GM15510 (cell line): ENCODE data around the gene CRCP.
A peak's percentile ranks its signal among the peaks of the same experiment; 100 is the strongest.

ENCODE experiments used
- POLR2A ChIP-seq: IDR thresholded peaks from 3 replicates; pipeline ENCODE4 v1.6.1; 2011; ENCODE audit warnings: borderline replicate concordance; ENCODE audit not compliant: insufficient read length; ENCODE audit errors: extremely low read depth

The CRCP gene

DNA sequence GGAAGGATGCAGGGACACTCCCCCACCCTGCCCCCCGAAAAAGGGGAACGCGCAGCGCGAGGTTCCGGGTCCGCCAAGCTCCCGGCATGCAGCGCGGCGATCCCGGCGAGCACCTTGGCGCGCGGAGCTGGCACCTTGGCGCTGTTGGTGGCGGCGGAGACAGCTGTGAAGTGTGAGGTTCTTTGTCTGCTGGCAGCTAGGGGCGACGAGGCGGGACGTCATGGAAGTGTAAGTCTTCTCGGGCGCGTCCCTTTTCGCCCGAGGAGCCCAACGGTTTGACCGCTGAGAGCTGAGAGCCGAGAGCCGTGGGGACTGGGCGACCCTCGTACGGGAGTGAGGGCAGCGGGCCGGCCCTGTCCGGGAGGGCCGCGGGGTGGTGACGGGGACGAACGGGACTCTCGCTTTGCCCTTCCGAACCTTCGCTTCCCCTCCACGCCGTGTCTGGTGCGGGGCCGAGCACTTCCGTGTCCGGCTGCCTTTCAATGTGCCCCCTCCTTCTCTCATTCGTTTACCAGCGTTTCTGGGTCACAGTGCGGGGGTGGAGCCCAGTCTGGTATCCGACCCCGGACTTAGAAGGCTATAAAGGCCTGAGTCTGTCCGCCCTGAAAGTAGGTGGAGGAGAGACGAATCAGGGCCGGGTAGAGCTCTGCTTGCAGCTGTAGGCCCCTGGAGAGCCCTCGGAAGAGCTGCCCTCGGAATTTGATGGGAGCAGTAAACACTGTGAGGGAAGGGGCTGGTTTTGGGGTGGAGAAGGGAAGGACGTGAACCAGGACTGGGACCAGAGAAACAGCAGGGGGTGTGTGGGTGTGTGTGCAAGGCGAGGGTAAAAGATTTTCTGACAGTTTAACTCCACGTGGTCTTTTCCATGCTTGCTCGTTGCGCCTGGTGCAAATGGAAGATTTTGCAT is at the start of gene CRCP:
CRCP (plus strand) TSS at position 105 of the 907 bp plus-strand sequence; CDS start at position 221, 116 bp downstream.
- TF ChIP-seq POLR2A: peak; percentile 92

DNA sequence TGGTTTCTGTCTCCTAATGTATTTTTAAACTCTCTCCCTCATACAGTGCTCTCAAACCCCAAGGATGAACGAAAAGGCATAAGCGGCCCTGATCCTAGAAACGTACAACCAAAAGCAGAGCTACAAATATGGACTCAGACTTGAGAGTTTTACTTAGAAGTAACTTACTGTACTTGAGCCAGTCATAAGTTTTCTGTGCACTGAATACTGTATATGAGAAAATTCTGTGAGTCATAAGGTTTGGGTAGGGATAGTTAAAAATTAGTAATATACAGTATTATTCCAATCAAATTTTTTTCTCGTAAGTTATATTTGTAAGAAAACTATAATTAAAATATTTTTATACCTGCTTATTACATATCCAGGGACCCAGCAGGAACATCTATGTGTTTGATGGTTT is 44.9 kb upstream of the CRCP start:
- no peak for TF ChIP-seq POLR2A

DNA sequence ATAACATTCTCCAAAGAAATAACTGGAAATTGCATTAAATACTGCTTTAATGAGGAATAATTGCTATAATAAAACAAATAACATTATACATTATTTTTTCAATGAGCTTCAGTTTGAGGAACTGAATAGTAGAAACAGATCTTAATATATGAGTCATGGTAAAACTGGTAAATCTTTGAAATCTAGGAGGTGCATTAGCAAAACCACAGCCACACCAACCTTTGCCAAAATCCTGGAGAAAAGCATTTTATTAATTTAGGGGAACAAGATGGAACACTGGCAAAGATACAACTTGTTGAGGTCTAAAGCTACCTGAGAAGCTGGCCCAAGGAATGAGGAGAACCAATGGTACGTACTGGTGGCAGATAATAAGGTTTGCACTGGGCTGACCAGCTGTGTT is 44.4 kb upstream of the CRCP start:
- TF ChIP-seq POLR2A: no peak

DNA sequence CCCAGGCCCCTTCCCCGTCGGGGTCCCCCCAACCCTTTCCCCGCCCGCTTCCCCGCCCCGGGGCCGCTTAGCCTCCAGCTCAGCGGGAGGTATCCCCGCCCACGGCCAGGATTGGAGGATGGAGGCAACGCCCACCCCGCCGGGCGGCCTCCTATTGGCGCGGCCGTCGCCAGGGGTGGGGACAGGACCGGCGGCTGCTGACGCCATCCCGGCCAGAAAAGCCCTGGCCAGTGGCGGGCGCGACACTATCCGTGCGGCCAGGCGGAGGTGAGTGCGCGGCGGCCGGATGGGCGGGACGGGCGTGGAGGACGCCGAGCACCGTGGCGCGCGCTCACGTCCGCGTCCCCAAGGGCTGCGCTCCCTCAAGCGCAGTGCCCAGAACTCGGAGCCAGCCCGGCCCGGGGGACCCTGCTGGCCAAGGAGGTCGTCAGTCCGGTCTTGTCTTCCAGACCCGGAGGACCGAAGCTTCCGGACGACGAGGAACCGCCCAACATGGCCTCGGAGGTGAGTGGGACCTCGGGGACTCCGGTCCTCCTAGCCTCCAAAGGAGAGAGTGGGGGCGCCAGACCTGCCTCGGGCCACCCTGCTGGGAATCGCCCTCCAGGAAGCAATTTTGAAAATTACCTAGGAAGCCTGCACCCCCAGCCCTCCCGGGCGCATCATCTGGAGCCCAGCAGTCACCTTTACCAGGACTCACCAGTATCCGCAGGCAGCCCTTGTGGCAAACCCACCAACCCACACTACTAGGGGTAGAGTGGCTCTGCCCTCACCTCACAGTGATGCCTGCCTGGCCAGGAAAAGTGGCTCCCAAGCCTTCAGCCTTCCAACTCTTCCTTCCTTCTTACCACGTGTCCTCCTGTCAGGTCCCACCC is 38.8 kb upstream of the CRCP start, which contains the start of gene ASL:
ASL (plus strand) TSS at position 230 of the 872 bp plus-strand sequence; CDS start at position 493, 263 bp downstream.
- TF ChIP-seq POLR2A: peak; percentile 87

DNA sequence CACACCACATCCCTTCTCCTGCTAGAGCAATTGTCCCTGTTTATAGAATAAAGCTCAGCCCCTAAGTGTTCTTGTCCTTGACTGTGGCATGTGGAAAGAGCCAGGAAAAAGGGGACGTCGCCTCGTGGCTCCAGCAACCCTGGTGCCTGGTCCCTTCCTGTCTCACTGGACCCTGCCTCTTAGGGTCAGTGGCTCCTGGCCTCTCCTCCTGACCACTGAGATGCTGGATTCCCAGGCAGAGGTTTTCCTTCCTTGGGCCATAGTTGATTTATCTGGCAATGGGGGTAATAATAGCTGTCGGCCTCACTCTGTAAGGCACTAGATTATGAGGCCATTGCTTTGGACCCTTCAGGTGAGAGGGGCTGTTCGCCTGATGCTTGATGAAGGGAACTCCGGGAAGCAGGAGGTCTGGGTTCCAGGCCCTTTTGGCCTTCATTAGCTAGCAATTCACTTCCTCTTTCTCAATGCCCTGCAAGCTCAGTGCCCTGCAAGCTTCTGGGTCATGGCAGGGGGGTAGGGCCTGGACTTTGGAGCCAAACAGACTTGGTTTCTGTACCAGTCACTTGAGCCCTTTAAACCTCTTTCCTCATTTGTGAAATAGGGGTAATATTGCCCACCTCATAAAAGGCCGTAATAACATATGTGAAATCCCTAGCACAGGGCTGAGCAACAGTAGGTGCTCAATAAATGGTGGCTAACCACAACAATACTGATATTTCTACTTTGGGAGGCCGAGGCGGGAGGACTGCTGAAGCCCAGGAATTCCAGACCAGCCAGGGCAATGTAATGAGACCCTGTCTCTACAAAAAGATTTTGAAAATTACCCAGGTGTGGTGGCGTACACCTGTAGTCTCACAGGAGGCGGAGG is 38.0 kb upstream of the CRCP start:
- no peak for TF ChIP-seq POLR2A

DNA sequence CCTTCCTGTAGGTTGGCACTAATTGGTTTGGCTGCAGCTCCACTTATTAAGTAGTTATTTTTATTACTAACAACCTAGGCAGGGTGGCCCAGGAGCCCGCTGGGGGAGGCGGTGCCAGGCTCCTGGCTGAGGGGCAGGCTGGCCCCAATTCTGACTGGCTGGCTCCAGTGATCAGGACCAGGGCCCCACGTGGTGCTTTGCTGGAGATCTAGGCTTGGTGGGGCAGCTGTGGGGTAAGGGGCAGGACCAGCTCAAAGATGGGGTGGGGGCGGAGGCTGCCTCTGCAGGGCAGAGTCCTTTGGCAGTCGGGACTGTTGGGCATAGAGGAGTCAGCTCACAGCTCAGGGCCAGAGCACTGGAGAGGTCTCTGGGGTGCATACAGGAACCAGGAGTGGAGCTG is 36.6 kb upstream of the CRCP start:
- TF ChIP-seq POLR2A: no peak

DNA sequence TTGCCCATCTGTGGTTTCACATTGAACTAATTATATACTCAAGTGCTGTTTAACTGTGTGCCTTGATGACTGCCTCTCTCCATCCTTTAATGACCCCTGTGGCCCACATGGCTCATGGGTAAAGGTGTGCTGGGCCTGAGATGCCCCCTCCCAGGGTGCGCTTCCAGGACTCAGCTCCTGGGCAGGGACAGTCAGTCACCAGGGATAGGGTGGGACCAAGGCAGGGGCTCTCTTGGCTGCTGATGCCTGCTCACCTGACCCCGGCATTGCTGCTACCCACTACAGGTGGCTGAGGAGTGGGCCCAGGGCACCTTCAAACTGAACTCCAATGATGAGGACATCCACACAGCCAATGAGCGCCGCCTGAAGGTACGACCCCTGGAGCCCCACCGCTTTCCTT is 32.6 kb upstream of the CRCP start:
- TF ChIP-seq POLR2A: no peak

DNA sequence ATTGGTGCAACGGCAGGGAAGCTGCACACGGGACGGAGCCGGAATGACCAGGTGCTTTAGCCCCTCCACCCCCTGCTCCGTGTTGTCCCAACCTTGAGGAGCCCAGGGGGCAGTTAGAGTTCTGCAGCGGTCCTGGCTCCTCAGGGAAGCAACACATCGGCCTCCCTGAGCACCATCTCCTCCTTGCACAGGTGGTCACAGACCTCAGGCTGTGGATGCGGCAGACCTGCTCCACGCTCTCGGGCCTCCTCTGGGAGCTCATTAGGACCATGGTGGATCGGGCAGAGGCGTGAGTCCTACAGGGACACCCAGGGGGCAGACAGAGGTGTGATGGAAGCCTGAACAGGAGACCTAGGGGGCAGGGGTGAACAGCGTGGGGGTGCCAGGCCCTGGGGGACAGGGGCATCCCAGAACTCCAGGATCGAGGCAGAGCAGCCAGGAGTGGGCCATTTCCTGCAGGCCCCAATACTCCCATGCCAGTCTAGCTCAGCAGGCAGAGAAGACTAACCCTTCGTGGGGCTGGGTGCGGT is 31.7 kb upstream of the CRCP start:
- no peak for TF ChIP-seq POLR2A

DNA sequence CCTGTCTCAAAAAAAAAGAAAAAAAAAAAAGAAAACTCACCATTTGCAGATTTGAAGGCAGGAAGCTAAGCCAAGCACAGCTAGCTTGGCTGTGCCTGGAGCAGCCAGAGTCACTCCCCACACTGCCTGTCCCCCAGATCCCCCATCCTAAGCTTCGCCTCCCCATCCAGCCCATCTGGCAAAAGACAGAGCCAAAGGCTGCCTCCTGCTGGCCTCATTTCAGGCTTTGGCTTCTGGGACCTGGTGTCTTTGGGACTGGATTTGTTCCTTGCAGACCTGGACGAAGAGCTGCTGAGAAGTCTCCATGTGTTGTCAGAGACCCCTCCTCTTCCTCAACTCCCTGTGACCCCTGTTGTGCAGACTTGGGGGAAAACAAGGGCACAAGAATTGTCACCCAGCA is 31.0 kb upstream of the CRCP start:
- TF ChIP-seq POLR2A: no peak

DNA sequence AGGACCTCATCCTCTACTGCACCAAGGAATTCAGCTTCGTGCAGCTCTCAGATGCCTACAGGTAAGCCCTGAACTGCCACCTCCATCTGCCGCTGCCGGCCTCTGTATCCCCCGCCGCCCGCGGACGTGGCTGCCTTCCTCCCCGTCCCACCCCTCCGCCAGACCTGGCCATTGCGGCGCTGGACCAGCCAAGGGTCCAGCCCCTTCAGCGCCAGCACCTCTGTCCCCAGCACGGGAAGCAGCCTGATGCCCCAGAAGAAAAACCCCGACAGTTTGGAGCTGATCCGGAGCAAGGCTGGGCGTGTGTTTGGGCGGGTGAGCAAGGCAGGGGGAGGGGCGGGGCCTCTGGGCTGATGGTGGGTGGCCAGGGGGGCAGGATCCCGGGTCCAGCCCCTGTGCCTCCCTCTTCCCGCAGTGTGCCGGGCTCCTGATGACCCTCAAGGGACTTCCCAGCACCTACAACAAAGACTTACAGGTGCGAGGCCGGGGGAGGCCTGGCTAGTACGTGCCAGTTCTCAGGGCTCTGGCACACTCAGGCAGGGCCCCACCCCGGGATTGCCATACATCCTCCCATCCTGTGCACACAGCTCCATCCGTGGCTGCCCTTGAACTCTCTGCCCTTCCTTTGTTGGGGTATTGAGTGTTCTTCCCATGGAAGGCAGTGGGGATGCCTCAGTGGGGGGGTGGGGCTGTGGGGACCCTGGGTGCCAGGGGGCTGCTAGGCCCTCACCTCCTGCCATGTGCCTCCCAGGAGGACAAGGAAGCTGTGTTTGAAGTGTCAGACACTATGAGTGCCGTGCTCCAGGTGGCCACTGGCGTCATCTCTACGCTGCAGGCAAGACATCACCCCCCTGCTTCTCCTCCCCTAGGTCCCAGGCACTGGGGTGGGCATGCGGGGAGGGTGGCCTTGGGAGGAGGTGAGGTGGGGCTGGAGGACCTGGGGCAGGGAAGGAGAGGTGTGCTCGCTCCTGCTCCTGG is 25.5 kb upstream of the CRCP start:
- no peak for TF ChIP-seq POLR2A

DNA sequence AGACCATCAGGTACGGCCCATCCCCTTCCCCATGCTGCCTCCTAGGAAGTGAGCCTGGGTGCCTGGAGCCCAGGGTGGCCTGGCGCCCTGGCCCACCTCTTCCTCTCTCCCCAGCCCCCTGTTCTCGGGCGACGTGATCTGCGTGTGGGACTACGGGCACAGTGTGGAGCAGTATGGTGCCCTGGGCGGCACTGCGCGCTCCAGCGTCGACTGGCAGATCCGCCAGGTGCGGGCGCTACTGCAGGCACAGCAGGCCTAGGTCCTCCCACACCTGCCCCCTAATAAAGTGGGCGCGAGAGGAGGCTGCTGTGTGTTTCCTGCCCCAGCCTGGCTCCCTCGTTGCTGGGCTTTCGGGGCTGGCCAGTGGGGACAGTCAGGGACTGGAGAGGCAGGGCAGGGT is 22.0 kb upstream of the CRCP start:
- no peak for TF ChIP-seq POLR2A

DNA sequence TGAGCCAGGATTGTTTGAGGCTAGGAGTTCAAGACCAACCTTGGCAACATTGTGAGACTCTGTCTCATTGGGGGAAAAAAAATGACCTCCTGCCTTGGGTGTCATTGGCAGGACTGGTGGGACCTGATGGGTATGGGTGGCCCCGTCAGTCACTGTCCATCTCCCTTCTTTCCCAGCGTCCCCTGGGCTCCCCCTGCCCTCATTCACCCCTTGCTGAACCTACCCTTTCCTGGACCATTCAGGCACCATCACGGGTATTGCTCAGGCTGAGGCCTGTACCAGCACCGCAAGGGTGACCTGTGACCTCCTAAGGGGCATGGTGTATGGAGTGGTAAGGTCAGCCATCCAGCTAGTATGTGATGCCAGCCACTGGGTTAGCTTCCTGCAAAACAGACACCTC is 19.6 kb upstream of the CRCP start:
- TF ChIP-seq POLR2A: no peak

DNA sequence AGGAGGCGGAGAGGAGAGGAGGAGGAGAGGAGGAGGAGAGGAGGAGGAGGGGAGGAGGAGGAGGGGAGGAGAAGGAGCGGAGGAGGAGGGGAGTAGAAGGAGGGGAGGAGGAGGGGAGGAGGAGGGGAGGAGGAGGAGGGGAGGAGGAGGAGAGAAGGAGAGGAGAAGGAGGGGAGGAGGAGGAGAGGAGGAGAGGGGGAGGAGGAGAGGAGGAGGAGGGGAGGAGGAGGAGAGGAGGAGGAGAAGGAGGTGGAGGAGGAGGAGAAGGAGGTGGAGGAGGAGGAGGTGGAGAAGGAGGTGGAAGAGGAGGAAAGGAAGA is 15.5 kb upstream of the CRCP start:
- no peak for TF ChIP-seq POLR2A
